Nephron (organoid): ENCODE data around the gene CCSER1.

Experiments used
- H3K27ac Mint-ChIP-seq, 3 experiments: 2 replicates each; pipeline ENCODE4 v1.8.0; 2020; ENCODE audit warnings: mixed read lengths in 3 of 3, mild to moderate bottlenecking in 2 of 3, moderate library complexity in 1 of 3
- H3K27me3 Mint-ChIP-seq: 2 replicates; pipeline ENCODE4 v1.8.0; 2021; ENCODE audit warnings: low read depth, mild to moderate bottlenecking, moderate library complexity, mixed read lengths
- H3K36me3 Mint-ChIP-seq: 2 replicates; pipeline ENCODE4 v1.8.0; 2020; ENCODE audit warnings: low read depth, mixed read lengths
- H3K4me1 Mint-ChIP-seq: 2 replicates; pipeline ENCODE4 v1.8.0; 2020; ENCODE audit warnings: mixed read lengths
- H3K4me3 Mint-ChIP-seq, 3 experiments: 2 replicates each; pipeline ENCODE4 v1.8.0; 2020; ENCODE audit warnings: mild to moderate bottlenecking in 3 of 3, mixed read lengths in 3 of 3, moderate library complexity in 2 of 3
- H3K9me3 Mint-ChIP-seq: 2 replicates; pipeline ENCODE4 v1.8.0; 2020; ENCODE audit warnings: mixed read lengths
- TF ChIP-seq, protein P1 (sequence below), 3 experiments: fragments of 200-600 bp; sonication (generic); IDR thresholded peaks; one replicate each; pipeline ENCODE4 v1.5.0; 2021; ENCODE audit warnings: antibody characterized with exemption in 3 of 3; ENCODE audit not compliant: unreplicated experiment in 3 of 3

CCSER1 gene

DNA sequence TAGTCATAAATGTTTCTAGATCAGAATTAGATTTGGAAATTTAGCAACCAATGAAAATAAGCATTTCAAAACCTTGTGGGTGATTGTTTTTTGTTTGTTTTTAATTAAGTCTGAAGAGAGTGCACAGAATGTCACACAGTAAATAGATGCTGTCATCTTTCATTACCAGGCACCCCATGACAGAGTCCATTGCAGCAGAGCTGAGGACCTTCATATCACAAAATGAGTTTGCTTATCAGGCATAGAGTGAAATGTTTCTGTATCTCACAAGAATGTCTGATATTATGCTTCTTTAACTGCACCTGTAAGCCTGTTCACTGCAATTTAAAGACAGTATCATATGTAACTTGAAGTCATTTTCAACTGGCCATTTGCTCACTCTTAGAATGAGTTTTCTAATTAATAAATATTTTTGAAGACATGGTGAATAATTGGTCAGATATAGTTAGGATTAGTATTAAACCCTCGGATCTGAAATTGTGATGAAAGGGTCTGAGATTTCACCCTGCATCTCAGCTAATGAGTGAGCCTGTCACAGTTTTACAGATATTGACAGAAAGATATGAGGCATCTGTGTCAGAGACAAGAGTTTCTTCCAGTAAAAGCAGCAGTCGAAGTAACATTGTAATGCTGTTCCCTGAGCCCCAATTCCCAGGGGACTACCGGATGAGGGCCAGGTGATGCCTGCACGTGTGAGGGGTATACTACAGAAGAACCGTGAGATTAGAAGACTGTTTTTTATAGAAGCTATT lies 416.4 kb downstream of the CCSER1 start:
- Mint-ChIP-seq H3K4me3 (no peak overlapping the region), H3K4me1 (peaks cover 20% of the 10 kb centered on the region), H3K27me3 (no peaks in the 10 kb centered on the region), H3K9me3 (no peaks in the 10 kb centered on the region), H3K36me3 (no peaks in the 10 kb centered on the region), H3K27ac (no peak overlapping the region)
- TF ChIP-seq, protein P1, sequence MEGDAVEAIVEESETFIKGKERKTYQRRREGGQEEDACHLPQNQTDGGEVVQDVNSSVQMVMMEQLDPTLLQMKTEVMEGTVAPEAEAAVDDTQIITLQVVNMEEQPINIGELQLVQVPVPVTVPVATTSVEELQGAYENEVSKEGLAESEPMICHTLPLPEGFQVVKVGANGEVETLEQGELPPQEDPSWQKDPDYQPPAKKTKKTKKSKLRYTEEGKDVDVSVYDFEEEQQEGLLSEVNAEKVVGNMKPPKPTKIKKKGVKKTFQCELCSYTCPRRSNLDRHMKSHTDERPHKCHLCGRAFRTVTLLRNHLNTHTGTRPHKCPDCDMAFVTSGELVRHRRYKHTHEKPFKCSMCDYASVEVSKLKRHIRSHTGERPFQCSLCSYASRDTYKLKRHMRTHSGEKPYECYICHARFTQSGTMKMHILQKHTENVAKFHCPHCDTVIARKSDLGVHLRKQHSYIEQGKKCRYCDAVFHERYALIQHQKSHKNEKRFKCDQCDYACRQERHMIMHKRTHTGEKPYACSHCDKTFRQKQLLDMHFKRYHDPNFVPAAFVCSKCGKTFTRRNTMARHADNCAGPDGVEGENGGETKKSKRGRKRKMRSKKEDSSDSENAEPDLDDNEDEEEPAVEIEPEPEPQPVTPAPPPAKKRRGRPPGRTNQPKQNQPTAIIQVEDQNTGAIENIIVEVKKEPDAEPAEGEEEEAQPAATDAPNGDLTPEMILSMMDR (IDR thresholded peaks at IDR 0.05; ENCODE audit: unreplicated experiment in 3 of 3) = no peak

DNA sequence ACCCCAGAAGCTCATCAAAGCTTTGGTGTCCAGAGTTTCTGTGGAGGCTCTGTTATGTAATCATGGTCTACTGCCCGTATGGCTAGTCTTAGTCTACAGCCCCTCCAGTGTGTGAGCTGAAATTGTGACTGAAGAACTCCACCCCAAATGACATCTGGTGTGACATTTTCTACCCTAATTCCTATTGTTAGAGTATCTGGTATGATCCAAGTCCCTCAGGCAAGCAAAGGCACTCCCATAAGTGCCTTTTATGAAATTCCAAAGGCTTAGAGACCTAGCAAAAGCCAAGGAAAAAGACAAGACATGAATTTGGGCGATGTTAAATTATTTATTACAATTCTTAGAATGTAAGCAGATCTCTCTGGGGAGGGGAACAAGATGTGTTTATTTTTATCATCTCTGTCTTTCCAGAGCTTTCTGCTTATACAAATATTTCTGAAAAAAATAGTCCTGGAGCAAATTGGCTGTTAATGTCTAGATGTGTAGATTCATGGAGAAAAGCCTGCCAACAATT lies 417.4 kb downstream of the CCSER1 start:
- TF ChIP-seq, protein P1 (IDR thresholded peaks at IDR 0.05; ENCODE audit: unreplicated experiment in 3 of 3) = no peak
- H3K4me3 Mint-ChIP-seq = no peak overlapping the region
- no peaks in the 10 kb centered on the region for H3K9me3 Mint-ChIP-seq
- no peaks in the 10 kb centered on the region for H3K27me3 Mint-ChIP-seq
- H3K36me3 Mint-ChIP-seq = no peaks in the 10 kb centered on the region
- H3K27ac Mint-ChIP-seq = peak overlapping the region in 1 of 3 experiments; percentile 6
- H3K4me1 Mint-ChIP-seq = peaks cover 20% of the 10 kb centered on the region

DNA sequence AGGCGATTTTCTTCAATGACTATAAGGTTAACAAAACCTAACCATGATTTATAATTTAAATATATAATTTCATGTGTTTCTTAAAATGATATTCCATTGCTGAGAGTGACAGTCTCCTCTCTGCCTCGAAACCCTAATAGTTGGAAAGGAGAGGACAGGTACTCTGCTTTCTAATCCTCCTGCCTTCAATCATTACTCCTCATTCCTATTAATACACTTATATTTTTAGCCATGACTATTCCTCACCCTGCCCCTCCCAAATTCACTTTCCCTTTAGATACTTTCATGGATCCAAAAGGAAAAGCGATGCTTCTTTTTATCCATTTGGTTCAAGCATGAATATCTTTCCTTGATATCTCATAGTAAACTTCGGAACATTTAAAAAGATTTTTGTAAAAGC lies 418.2 kb downstream of the CCSER1 start:
- Mint-ChIP-seq H3K36me3 (no peaks in the 10 kb centered on the region), H3K4me1 (peaks cover 20% of the 10 kb centered on the region), H3K27me3 (no peaks in the 10 kb centered on the region), H3K9me3 (no peaks in the 10 kb centered on the region), H3K27ac (peak overlapping the region in 1 of 3 experiments; percentile 6), H3K4me3 (no peak overlapping the region)
- TF ChIP-seq, protein P1 (IDR thresholded peaks at IDR 0.05; ENCODE audit: unreplicated experiment in 3 of 3) = no peak

DNA sequence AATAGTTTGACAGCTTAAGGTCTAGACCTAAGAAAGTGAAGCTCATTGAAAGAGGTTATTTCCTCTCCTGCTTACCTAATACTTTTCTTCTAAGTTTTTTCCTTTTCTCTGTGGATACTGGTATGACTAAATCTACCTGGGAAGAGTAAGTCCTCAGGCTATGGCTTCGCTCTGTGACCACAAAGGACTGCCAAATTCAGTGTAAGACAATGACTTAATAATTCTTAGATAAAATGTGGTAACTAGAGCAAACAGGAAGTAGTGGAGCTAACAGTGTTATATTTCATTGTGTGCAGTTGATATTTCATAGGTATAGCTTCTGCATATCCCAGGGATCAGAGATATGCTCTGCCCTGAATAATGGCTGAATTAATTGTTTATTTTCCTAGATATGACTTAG lies 418.9 kb downstream of the CCSER1 start:
- Mint-ChIP-seq H3K36me3 (no peaks in the 10 kb centered on the region), H3K27ac (no peak overlapping the region), H3K9me3 (no peaks in the 10 kb centered on the region), H3K4me1 (peaks cover 20% of the 10 kb centered on the region), H3K4me3 (no peak overlapping the region), H3K27me3 (no peaks in the 10 kb centered on the region)
- TF ChIP-seq, protein P1 (IDR thresholded peaks at IDR 0.05; ENCODE audit: unreplicated experiment in 3 of 3) = no peak

DNA sequence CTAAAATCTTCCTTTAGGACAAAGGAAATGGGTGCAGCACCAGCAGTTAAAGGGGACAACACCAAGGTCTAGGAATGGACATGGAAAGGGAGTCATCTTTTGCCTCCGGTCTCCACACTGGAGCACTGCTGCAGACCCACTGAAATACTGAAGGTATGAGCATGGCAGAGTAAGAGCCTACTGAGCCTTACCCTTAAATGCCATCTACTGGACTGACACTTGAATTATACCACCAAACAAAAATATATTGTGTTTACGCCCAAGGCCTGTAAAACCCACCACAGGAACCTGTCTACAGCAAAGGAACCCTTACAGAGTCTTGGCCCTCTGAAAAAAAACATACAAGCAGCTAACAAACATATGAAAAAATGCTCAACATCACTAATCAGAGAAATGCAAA lies 443.4 kb downstream of the CCSER1 start:
- no peaks in the 10 kb centered on the region for H3K4me1 Mint-ChIP-seq
- H3K9me3 Mint-ChIP-seq = peaks cover 5% of the 10 kb centered on the region
- no peak overlapping the region for H3K27ac Mint-ChIP-seq
- H3K36me3 Mint-ChIP-seq = no peaks in the 10 kb centered on the region
- TF ChIP-seq, protein P1 (IDR thresholded peaks at IDR 0.05; ENCODE audit: unreplicated experiment in 3 of 3) = no peak
- no peaks in the 10 kb centered on the region for H3K27me3 Mint-ChIP-seq
- no peak overlapping the region for H3K4me3 Mint-ChIP-seq

DNA sequence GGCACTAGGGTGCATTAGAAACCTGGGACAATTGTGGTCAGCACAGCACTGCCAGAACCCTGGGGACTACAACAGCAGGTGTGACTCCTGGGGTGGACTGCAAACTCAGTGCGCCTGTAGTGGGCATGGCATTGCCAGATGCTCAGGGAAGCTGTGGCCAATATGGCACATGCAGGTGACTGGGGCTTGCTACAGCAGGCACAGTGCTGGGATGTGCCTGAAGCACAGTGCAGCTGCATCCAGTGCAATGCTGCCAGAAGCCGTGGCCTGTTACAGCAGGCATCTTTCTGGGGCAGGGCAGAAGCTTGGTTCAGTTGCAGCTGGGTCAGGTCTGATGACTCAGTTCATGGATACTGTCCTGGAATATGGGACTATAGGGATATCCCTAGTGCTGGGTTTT lies 445.8 kb downstream of the CCSER1 start:
- H3K9me3 Mint-ChIP-seq = peaks cover 11% of the 10 kb centered on the region
- no peak overlapping the region for H3K27ac Mint-ChIP-seq
- no peaks in the 10 kb centered on the region for H3K27me3 Mint-ChIP-seq
- H3K4me1 Mint-ChIP-seq = no peaks in the 10 kb centered on the region
- peaks cover 3% of the 10 kb centered on the region for H3K36me3 Mint-ChIP-seq
- H3K4me3 Mint-ChIP-seq = no peak overlapping the region
- TF ChIP-seq, protein P1 (IDR thresholded peaks at IDR 0.05; ENCODE audit: unreplicated experiment in 3 of 3) = no peak
